Measurements from ENCODE around the gene PPP1R14D. TPM values are rescaled to one million over a fixed set of nuclear protein-coding genes. Genes with fewer than 3 reads are reported as not detected.

Gene PPP1R14D
- total RNA-seq, 1 donor from 2014 or later: not detected

- DNase-seq (ENCODE audit: missing footprints): no peak
- no peak for ATAC-seq
- intact Hi-C loops (cut with DNase I): no loop called here
These were observed 35.1 kb downstream of the PPP1R14D start for GRCh38 chr15:40793216-40793989.

DNA sequence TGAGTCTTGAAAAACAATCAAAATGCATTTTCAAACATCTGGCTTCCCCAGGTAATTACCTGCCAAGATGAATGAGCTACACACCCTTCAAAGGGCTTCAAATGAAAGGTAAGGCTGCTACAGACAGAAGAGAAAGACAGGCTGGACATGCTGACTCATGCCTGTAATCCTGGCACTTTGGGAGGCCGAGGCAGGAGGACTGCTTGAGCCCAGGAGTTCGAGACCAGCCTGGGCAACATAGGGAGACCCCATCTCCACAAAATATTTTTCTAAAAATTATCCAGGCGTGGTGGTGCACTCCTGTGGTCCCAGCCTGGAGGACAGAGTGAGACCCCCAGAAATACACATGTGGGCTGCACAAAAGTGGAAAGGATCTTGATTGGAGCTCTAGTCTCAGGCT lies 36.1 kb downstream of the PPP1R14D start:
- ATAC-seq (no peak), DNase-seq (ENCODE audit: missing footprints) (no peak)
- intact Hi-C loops (cut with DNase I): no loop called here

DNA sequence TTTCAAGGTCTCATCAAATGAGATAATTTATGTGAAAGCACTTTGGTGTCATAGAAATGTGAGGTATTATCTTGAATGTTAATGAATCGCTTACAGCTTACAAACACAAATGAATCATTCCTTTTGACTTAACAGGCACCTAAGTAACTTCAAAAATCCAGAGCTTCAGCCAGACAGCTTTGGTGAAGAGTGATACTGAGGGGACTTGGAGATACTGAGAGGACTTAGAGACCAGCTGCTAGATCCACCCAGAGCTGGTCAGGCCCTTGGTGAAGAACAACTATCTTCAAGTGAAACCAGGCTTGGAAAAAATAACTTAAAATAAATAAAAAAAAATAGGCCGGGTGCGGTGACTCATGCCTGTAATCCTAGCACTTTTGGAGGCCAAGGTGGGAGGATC lies 37.8 kb downstream of the PPP1R14D start:
- intact Hi-C loops (cut with DNase I): no loop called here

GRCh38 chr15:40789999-40790398 lies 38.5 kb downstream of the PPP1R14D start:
- intact Hi-C loops (cut with DNase I): no loop called here
- no peak for DNase-seq (ENCODE audit: missing footprints)
- no peak for ATAC-seq

More for the DNA sequence above, 37.8 kb downstream of the PPP1R14D start:
- DNase-seq (ENCODE audit: missing footprints) (no peak), ATAC-seq (no peak)

DNA sequence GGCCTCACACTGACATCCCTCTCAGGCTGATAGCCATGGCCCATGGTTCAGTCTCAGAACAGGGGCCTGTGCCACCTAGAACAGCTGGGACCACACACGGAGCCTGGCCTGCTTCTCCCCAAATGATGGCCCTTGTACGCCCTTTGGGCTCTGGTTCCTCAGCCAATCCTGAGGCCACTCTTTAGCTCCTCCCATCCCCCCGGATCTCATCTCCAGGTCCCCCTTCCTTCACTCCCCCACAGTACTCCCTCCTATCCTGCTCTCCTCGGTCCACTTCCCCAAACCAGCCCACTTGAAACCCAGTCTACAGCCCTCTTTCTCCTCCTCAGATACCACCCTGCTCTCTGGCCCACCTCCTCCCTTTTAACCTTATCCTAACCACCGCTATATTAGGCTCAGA lies 39.4 kb downstream of the PPP1R14D start:
- intact Hi-C loops (cut with DNase I): no loop called here
- DNase-seq (ENCODE audit: missing footprints) (peak; percentile 16), ATAC-seq (no peak)

- no peak for ATAC-seq
- intact Hi-C loops (cut with DNase I): no loop called here
- DNase-seq (ENCODE audit: missing footprints): no peak
These were observed 40.5 kb downstream of the PPP1R14D start for GRCh38 chr15:40787991-40788390.

DNA sequence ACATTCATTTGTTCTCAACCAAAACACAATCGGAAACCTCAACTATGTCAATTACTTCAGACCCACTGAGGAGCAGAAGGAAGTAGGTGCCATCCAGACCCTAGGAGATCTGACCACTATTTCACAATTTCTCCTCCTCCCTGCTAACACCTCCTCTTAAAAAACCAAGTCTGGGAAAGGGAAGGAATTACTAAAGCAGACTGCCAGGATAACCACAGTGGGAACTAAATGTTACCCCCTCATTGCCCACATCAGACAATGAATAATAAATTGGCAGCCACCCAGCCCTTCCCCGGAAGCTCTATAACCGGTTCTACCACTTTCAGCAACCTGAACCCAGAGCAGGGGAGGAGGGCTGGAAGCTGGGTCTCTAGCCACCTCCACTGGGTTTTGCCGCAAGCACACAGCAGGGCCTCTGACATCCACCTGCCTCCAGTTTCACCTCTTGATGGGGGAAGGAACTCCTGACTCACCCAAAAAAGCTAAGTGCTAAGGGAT lies 41.1 kb downstream of the PPP1R14D start:
- intact Hi-C loops (cut with DNase I): no loop called here
- ATAC-seq (no peak), DNase-seq (ENCODE audit: missing footprints) (no peak)

DNA sequence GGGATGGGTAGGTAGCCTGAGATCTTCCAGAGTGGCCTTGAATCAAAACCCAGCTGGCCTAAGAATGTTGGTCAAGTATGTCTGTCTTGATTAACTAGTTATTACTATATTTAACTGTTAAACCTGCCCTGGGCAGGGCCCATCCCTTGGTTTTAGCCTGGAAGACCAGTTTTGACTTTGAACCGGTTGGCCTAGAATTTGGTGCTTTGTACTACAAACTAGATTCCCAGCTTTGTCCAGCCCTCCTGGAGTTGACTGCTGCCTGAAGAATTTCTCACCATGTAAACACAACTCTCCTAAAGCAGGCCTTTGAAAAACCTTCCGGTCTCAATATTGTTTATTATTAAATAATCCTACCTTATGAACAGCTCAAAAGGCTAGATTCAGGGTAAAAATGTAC lies 42.7 kb downstream of the PPP1R14D start:
- ATAC-seq: no peak
- DNase-seq (ENCODE audit: missing footprints): no peak
- intact Hi-C loops (cut with DNase I): loop anchor here (2.0 kb wide), 1 partner anchor 107 kb away; no protein-coding TSS in a partner anchor

GRCh38 chr15:40785164-40785563 lies 43.3 kb downstream of the PPP1R14D start:
- DNase-seq (ENCODE audit: missing footprints) (no peak), ATAC-seq (no peak)
- intact Hi-C loops (cut with DNase I): loop anchor here (2.0 kb wide), 1 partner anchor 108 kb away; no protein-coding TSS in a partner anchor

- intact Hi-C loops (cut with DNase I): no loop called here
- peak; percentile 80 for DNase-seq (ENCODE audit: missing footprints)
- peak; percentile 44 for ATAC-seq
These were observed 45.8 kb downstream of the PPP1R14D start for GRCh38 chr15:40782609-40783227.

- DNase-seq (ENCODE audit: missing footprints): no peak
- peak; percentile 20 for ATAC-seq
- intact Hi-C loops (cut with DNase I): no loop called here
These were observed 51.9 kb downstream of the PPP1R14D start for GRCh38 chr15:40776537-40777141.

GRCh38 chr15:40775740-40776536 lies 52.6 kb downstream of the PPP1R14D start:
- intact Hi-C loops (cut with DNase I): no loop called here
- DNase-seq (ENCODE audit: missing footprints) (no peak), ATAC-seq (no peak)

DNA sequence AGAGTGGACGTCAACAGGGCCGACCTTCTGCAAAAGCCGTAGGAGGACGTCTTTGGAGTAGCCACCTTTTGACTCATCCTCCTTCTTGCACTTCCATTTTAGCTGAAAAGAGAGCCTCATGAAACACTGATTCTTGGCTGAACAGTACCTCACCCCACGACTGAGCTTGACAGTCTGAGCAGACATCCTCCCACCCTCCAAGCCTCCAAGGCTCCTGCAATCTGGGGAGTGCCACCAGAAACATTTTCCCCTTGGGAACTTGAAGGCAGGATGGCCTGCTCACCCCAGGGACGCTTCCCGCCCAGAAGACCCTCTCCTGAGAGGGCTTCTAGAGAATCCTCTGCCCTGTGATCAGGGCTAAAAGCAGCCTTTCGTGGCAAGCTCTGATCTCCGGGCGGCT lies 53.5 kb downstream of the PPP1R14D start:
- intact Hi-C loops (cut with DNase I): no loop called here
- no peak for ATAC-seq
- no peak for DNase-seq (ENCODE audit: missing footprints)

GRCh38 chr15:40773902-40774301 lies 54.6 kb downstream of the PPP1R14D start:
- peak; percentile 16 for ATAC-seq
- intact Hi-C loops (cut with DNase I): no loop called here
- no peak for DNase-seq (ENCODE audit: missing footprints)

DNA sequence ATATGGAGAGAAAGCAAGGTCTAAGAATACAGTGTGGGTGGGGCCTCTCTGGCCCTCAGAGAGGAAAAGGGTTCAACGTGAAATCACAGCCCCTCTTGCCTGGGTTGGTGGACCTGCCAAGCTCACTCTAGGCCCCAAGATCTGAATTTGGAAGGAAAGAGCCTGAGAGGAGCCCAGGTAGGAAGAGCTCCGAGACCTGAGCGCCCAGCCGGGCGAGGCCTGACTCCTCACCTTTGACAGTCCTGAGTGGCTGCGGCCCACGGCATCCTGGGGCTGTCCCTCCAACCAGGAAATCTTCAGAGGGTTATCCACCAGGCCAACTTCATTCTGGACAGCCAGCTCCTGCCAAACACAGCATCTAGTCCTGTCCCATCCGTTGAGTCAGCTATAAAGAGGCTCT lies 55.0 kb downstream of the PPP1R14D start:
- no peak for ATAC-seq
- no peak for DNase-seq (ENCODE audit: missing footprints)
- intact Hi-C loops (cut with DNase I): no loop called here

GRCh38 chr15:40772014-40772413 lies 56.5 kb downstream of the PPP1R14D start:
- DNase-seq (ENCODE audit: missing footprints): no peak
- no peak for ATAC-seq

DNA sequence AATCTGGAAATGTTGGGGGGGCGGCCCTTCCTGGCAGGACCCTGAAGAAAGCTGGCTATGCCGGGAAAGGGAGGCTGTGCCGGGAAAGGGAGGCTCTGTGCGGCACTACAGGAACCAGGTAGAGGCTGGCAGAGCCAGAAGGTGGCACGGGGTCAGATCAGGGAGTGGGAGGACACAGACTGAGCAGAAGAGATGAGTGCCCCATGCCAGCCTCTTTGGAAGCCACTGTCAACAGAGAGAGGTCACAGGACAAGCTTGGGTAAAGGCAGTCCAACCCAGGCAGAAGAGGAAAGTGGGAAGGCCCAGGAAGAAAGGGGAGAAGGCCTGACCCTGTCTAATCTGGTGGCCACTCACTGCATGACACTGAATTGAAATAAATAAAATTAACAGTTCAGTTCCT lies 57.3 kb downstream of the PPP1R14D start:
- ATAC-seq (no peak), DNase-seq (ENCODE audit: missing footprints) (no peak)
- intact Hi-C loops (cut with DNase I): no loop called here

More at GRCh38 chr15:40772014-40772413, 56.5 kb downstream of the PPP1R14D start:
- intact Hi-C loops (cut with DNase I): no loop called here

- intact Hi-C loops (cut with DNase I): no loop called here
- ATAC-seq (no peak), DNase-seq (ENCODE audit: missing footprints) (no peak)
These were observed 58.3 kb downstream of the PPP1R14D start for GRCh38 chr15:40770147-40770721.

All from Right ventricle myocardium inferior (tissue), 1 donor.